Keratinocyte (primary cell): ENCODE results near the gene MRPS23. TPM values are rescaled to one million over a fixed set of nuclear protein-coding genes. Genes with fewer than 3 reads are reported as not detected.

Experiments
- DNase-seq: peaks from one replicate; pipeline ENCODE4 v3.0.0-alpha.2; 2011; ENCODE audit warnings: low read depth, missing footprints, low spot score
- FAIRE-seq: peaks from 2 replicates; lab custom pipeline; 2011; peaks lifted over from hg19 to GRCh38; lab: Jason Lieb, UNC
- H2AFZ ChIP-seq: 2 replicates; pipeline ENCODE4 v1.6.0; 2012; ENCODE audit warnings: low read length, control low read depth, inconsistent platforms; ENCODE audit not compliant: control insufficient read depth
- H3K27ac ChIP-seq: 2 replicates; pipeline ENCODE4 v1.5.1; 2011; ENCODE audit warnings: low read length; ENCODE audit not compliant: control insufficient read depth, insufficient read depth
- H3K27me3 ChIP-seq: 3 replicates; pipeline ENCODE4 v1.6.0; 2011; ENCODE audit warnings: low read length; ENCODE audit not compliant: control insufficient read depth, insufficient read depth; ENCODE audit errors: extremely low read depth
- H3K36me3 ChIP-seq, 2 experiments: 2 replicates in 1 of 2; 3 replicates in 1 of 2; pipeline ENCODE4 v1.5.1; 2011; ENCODE audit warnings: low read length in 2 of 2, mild to moderate bottlenecking in 1 of 2; ENCODE audit not compliant: control insufficient read depth in 2 of 2, insufficient read depth in 2 of 2; ENCODE audit errors: extremely low read depth in 1 of 2
- H3K4me1 ChIP-seq: 3 replicates; pipeline ENCODE4 v1.5.1; 2011; ENCODE audit warnings: low read length; ENCODE audit not compliant: control insufficient read depth, insufficient read depth; ENCODE audit errors: extremely low read depth
- H3K4me2 ChIP-seq: 3 replicates; pipeline ENCODE4 v1.6.0; 2011; ENCODE audit warnings: low read depth, low read length; ENCODE audit not compliant: control insufficient read depth, insufficient read depth; ENCODE audit errors: extremely low read depth
- H3K4me3 ChIP-seq, 3 experiments: fragments of 200-600 bp in 1 of 3; sonication (generic) in 1 of 3; 2 replicates in 2 of 3; 3 replicates in 1 of 3; pipeline ENCODE4 v1.5.1; 2011 to 2016; ENCODE audit warnings: low read length in 3 of 3, mild to moderate bottlenecking in 3 of 3, control low read depth in 2 of 3, inconsistent platforms in 1 of 3, low read depth in 1 of 3, mixed read lengths in 1 of 3, mixed run types in 1 of 3, moderate library complexity in 1 of 3; ENCODE audit not compliant: control insufficient read depth in 2 of 3, insufficient read depth in 2 of 3; ENCODE audit errors: extremely low read depth in 1 of 3
- H3K79me2 ChIP-seq: 2 replicates; pipeline ENCODE4 v1.6.0; 2012; ENCODE audit warnings: low read length; ENCODE audit not compliant: control insufficient read depth, insufficient read depth
- H3K9ac ChIP-seq: 3 replicates; pipeline ENCODE4 v1.6.0; 2011; ENCODE audit warnings: low read length; ENCODE audit not compliant: control insufficient read depth, insufficient read depth; ENCODE audit errors: extremely low read depth
- H3K9me1 ChIP-seq: 3 replicates; pipeline ENCODE4 v1.6.0; 2011; ENCODE audit warnings: low read length; ENCODE audit not compliant: control insufficient read depth, insufficient read depth; ENCODE audit errors: extremely low read depth
- H3K9me3 ChIP-seq: 2 replicates; pipeline ENCODE4 v1.5.1; 2012; ENCODE audit warnings: low read depth, low read length; ENCODE audit not compliant: control insufficient read depth
- H4K20me1 ChIP-seq: 3 replicates; pipeline ENCODE4 v1.6.0; 2011; ENCODE audit warnings: low read length; ENCODE audit not compliant: control insufficient read depth, insufficient read depth; ENCODE audit errors: extremely low read depth
- EZH2 ChIP-seq: IDR thresholded peaks from one replicate; pipeline ENCODE4 v1.6.1; 2012; ENCODE audit warnings: inconsistent platforms, mild to moderate bottlenecking, low read length, moderate library complexity
- dilution Hi-C: fragments of 300-500 bp; cut with MboI; formaldehyde crosslinking; loops from one replicate; pipeline ENCODE4 v1.7.0; 2020; ENCODE audit warnings: low sequenced_read_pairs; ENCODE audit not compliant: extremely low pct_ligation_motif_present
- polyA plus RNA-seq, 5 experiments: library from polyadenylated mRNA; depleted of rRNA in 3 of 5; stranded (reverse) in 3 of 5; stranded (forward) in 1 of 5; unstranded in 1 of 5; fragments of >200 nt; gene quantifications; 1 replicate in 1 of 5; 2 replicates in 3 of 5; 3 replicates in 1 of 5; pipeline versions ENCODE4 v1.2.1 to v1.2.3, GENCODE V29; 2011 to 2012; ENCODE audit warnings: missing spikeins in 2 of 5, low read depth in 1 of 5, low replicate concordance in 1 of 5
- TF ChIP-seq, protein P1 (sequence below), 3 experiments: IDR thresholded peaks in 1 of 3; conservative IDR thresholded peaks in 1 of 3; optimal IDR thresholded peaks in 1 of 3; 2 replicates in 2 of 3; 3 replicates in 1 of 3; pipeline versions ENCODE3 to v1.5.1; 2011; ENCODE audit warnings: low read length in 3 of 3, mild to moderate bottlenecking in 3 of 3, moderate library complexity in 2 of 3, control low read depth in 1 of 3, inconsistent platforms in 1 of 3; ENCODE audit not compliant: insufficient read depth in 2 of 3; ENCODE audit errors: extremely low read depth in 1 of 3

Gene MRPS23
- polyA plus RNA-seq, 1 donor (not counting 4 experiments of a cell fraction or from before 2014, with no cell fraction given) = 57.3 TPM

DNA sequence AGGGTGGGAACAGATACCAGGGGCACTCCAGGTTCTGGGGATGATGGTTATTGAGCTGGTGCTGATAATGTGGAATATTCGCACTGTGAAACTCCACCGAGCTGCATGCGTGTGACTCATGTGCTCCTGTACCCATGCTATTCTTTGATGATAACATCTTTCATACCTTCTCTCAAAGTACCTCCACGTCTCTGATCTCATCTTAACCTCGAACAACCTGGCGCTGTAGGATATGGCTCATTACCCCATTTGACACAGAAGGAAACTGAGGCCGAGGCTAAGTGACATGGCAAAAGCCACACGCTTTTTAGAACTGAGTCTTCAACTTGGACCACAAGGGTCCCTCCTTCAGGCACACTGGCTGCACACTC lies 30.2 kb upstream of the MRPS23 start:
- Histone ChIP-seq H3K79me2 (no peaks in the 10 kb centered on the region), H3K36me3 (peaks cover 4 to 6% of the 10 kb centered on the region in 2 experiments), H3K4me1 (peaks cover 50% of the 10 kb centered on the region), H3K27me3 (no peaks in the 10 kb centered on the region), H3K4me3 (no peak overlapping the region), H3K4me2 (peak overlapping the region; percentile 69), H3K9ac (peak overlapping the region; percentile 56), H2AFZ (no peak overlapping the region), H3K9me1 (peaks cover 2% of the 10 kb centered on the region), H3K9me3 (no peaks in the 10 kb centered on the region), H4K20me1 (no peaks in the 10 kb centered on the region), H3K27ac (peak overlapping the region; percentile 77)
- dilution Hi-C loops = no loop called here
- TF ChIP-seq EZH2 = no peak
- TF ChIP-seq, protein P1, sequence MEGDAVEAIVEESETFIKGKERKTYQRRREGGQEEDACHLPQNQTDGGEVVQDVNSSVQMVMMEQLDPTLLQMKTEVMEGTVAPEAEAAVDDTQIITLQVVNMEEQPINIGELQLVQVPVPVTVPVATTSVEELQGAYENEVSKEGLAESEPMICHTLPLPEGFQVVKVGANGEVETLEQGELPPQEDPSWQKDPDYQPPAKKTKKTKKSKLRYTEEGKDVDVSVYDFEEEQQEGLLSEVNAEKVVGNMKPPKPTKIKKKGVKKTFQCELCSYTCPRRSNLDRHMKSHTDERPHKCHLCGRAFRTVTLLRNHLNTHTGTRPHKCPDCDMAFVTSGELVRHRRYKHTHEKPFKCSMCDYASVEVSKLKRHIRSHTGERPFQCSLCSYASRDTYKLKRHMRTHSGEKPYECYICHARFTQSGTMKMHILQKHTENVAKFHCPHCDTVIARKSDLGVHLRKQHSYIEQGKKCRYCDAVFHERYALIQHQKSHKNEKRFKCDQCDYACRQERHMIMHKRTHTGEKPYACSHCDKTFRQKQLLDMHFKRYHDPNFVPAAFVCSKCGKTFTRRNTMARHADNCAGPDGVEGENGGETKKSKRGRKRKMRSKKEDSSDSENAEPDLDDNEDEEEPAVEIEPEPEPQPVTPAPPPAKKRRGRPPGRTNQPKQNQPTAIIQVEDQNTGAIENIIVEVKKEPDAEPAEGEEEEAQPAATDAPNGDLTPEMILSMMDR (optimal IDR thresholded peaks at IDR 0.05 in 1 of 3, IDR thresholded peaks at IDR 0.05 in 1 of 3, conservative IDR thresholded peaks at IDR 0.05 in 1 of 3; ENCODE audit: extremely low read depth in 1 of 3, insufficient read depth in 2 of 3, low read length in 3 of 3) = no peak
- DNase-seq = no peak
- FAIRE-seq = peak; percentile 95

DNA sequence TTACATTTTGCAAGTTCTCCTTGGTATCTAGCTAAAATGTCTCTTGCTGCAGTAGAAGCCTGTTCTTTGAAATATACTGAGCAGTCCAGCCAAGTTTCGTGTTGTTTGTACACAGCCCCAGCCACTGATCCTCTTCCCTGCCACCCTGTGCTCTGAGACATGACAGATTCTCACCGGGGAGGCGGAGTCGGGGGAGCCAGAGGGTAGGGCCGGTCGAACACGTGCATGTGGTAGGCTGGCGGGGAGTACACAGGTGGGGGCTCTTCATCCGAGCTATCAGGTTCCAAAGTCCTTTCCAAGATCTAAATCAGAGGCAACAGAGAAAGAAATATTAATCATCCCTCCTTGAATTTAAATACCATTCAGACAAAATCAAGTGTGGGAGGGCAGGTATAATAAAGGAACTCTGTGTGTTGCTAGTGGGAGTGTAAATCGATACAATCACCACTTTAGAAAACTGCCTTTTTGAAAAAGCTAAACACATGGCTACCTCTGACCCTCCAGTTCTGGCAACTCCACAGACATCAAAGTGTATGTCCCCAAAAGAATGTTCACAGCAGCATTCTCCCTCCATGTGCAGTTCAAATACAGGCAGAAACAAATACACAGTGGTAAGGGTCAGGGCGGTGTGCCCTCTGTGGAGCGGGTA lies 29.7 kb upstream of the MRPS23 start:
- H3K9ac ChIP-seq = peak overlapping the region; percentile 56
- H3K4me2 ChIP-seq = peak overlapping the region; percentile 69
- no peaks in the 10 kb centered on the region for H3K27me3 ChIP-seq
- peaks cover 4 to 5% of the 10 kb centered on the region in 2 experiments for H3K36me3 ChIP-seq
- peaks cover 2% of the 10 kb centered on the region for H3K9me1 ChIP-seq
- peaks cover 54% of the 10 kb centered on the region for H3K4me1 ChIP-seq
- DNase-seq (no peak), FAIRE-seq (no peak)
- no peak overlapping the region for H3K4me3 ChIP-seq
- H3K79me2 ChIP-seq = no peaks in the 10 kb centered on the region
- TF ChIP-seq EZH2 = no peak
- TF ChIP-seq, protein P1 (optimal IDR thresholded peaks at IDR 0.05 in 1 of 3, IDR thresholded peaks at IDR 0.05 in 1 of 3, conservative IDR thresholded peaks at IDR 0.05 in 1 of 3; ENCODE audit: extremely low read depth in 1 of 3, insufficient read depth in 2 of 3, low read length in 3 of 3) = no peak
- H2AFZ ChIP-seq = no peak overlapping the region
- H3K27ac ChIP-seq = peak overlapping the region; percentile 77
- H4K20me1 ChIP-seq = no peaks in the 10 kb centered on the region
- H3K9me3 ChIP-seq = no peaks in the 10 kb centered on the region
- dilution Hi-C loops = no loop called here
